ENCODE measurements around the gene ZNF514. TPM values are rescaled to one million over a fixed set of nuclear protein-coding genes. Genes with fewer than 3 reads are reported as not detected.
"Not testable (repeated sequence)": the region's sequence is repeated elsewhere in the genome, so short reads cannot be mapped to it uniquely, and the experiment has no call there.

ZNF514 gene
- polyA plus RNA-seq, 4 donors, result 18.3 to 42.7 (median 24.7) TPM

- no peak for DNase-seq (ENCODE audit: low read depth in 4 of 4, low spot score in 3 of 4)
Measured at GRCh38 chr2:95143838-95144237, 15.8 kb downstream of the ZNF514 start.

GRCh38 chr2:95138702-95139101, 20.9 kb downstream of the ZNF514 start:
- DNase-seq (ENCODE audit: low read depth in 4 of 4, low spot score in 3 of 4), result no peak

- DNase-seq (ENCODE audit: low read depth in 4 of 4, low spot score in 3 of 4), result no peak
Measured at GRCh38 chr2:95122197-95122551, 37.5 kb downstream of the ZNF514 start.

GRCh38 chr2:95121407-95122196, 38.0 kb downstream of the ZNF514 start, which contains the start of gene MRPS5:
Gene MRPS5 (minus strand): TSS chr2:95121808. CDS start chr2:95121791, 17 bp downstream.
- DNase-seq (ENCODE audit: low read depth in 4 of 4, low spot score in 3 of 4), result peak; percentile 51 to 66 (median 54)

- peak in 1 of 4 donors; percentile 6 for DNase-seq (ENCODE audit: low read depth in 4 of 4, low spot score in 3 of 4)
Measured at GRCh38 chr2:95121093-95121406, 38.6 kb downstream of the ZNF514 start.

GRCh38 chr2:95115418-95115817, 44.2 kb downstream of the ZNF514 start:
- peak in 3 of 4 donors; percentile 46 to 64 (median 52) for DNase-seq (ENCODE audit: low read depth in 4 of 4, low spot score in 3 of 4)

- no peak for DNase-seq (ENCODE audit: low read depth in 4 of 4, low spot score in 3 of 4)
Measured at GRCh38 chr2:95113464-95113863, 46.2 kb downstream of the ZNF514 start.

- DNase-seq (ENCODE audit: low read depth in 4 of 4, low spot score in 3 of 4), result no peak
Measured at GRCh38 chr2:95110395-95110794, 49.3 kb downstream of the ZNF514 start.

- DNase-seq (ENCODE audit: low read depth in 4 of 4, low spot score in 3 of 4), result no peak
Measured at GRCh38 chr2:95109260-95109659, 50.4 kb downstream of the ZNF514 start.

- no peak for DNase-seq (ENCODE audit: low read depth in 4 of 4, low spot score in 3 of 4)
Measured at GRCh38 chr2:95106081-95106480, 53.6 kb downstream of the ZNF514 start.

GRCh38 chr2:95104606-95105005, 55.0 kb downstream of the ZNF514 start:
- DNase-seq (ENCODE audit: low read depth in 4 of 4, low spot score in 3 of 4), result no peak

- no peak for DNase-seq (ENCODE audit: low read depth in 4 of 4, low spot score in 3 of 4)
Measured at GRCh38 chr2:95099910-95100309, 59.7 kb downstream of the ZNF514 start.

- not testable (repeated sequence) for DNase-seq (ENCODE audit: low read depth in 4 of 4, low spot score in 3 of 4)
Measured at GRCh38 chr2:95098273-95098672, 61.4 kb downstream of the ZNF514 start.

Other genes with a start within 250 kb of the ZNF514 start
- 100 to 1,000 TPM in 3 of 4 donors, 1 to 10 TPM in 1; 6.3 to 361 (median 310) TPM for gene MAL, start 134.1 kb downstream of the ZNF514 start, polyA plus RNA-seq (ENCODE audit: insufficient read length in 4 of 4)
- 10 to 100 TPM; 46.3 to 91.0 (median 66.9) TPM for gene MRPS5, start 38.0 kb downstream of the ZNF514 start, polyA plus RNA-seq (ENCODE audit: insufficient read length in 4 of 4)
- 1 to 10 TPM; 7.2 to 9.7 (median 8.9) TPM for gene ZNF2, start 6.0 kb upstream of the ZNF514 start, polyA plus RNA-seq (ENCODE audit: insufficient read length in 4 of 4)
- 1 to 10 TPM; 4.7 to 5.3 (median 5.1) TPM for gene ZNF892, start 47.7 kb upstream of the ZNF514 start, polyA plus RNA-seq (ENCODE audit: insufficient read length in 4 of 4)
- 10 to 100 TPM in 3 of 4 donors, 1 to 10 TPM in 1; 1.7 to 50.5 (median 31.7) TPM for gene PROM2, start 114.6 kb upstream of the ZNF514 start, polyA plus RNA-seq (ENCODE audit: insufficient read length in 4 of 4)
- 10 to 100 TPM in 3 of 4 donors, 1 to 10 TPM in 1; 8.7 to 18.9 (median 11.4) TPM for gene KCNIP3, start 137.5 kb upstream of the ZNF514 start, polyA plus RNA-seq (ENCODE audit: insufficient read length in 4 of 4)
- 10 to 100 TPM; 29.8 to 51.5 (median 35.5) TPM for gene FAHD2A, start 242.9 kb upstream of the ZNF514 start, polyA plus RNA-seq (ENCODE audit: insufficient read length in 4 of 4)